A673 (cell line): ENCODE results near the gene PDE6A.

Experiments
- EZH2 ChIP-seq: fragments of 200-600 bp; sonication (generic); IDR thresholded peaks from 2 replicates; pipeline ENCODE4 v1.6.1; 2017; ENCODE audit warnings: borderline replicate concordance, low read depth, mild to moderate bottlenecking, mixed read lengths, antibody characterized with exemption, low read length; ENCODE audit not compliant: poor library complexity, severe bottlenecking
- TF ChIP-seq, protein P1 (sequence below): fragments of 300-800, 200-600 bp; sonication (generic); conservative IDR thresholded peaks from 2 replicates; pipeline ENCODE4 v1.5.1; 2017; ENCODE audit warnings: low read depth, mild to moderate bottlenecking, antibody characterized with exemption, low read length, moderate library complexity, mixed read lengths

GRCh38 chr5:149895416-149896345 lies 48.9 kb downstream of the PDE6A start:
- TF ChIP-seq, protein P1, sequence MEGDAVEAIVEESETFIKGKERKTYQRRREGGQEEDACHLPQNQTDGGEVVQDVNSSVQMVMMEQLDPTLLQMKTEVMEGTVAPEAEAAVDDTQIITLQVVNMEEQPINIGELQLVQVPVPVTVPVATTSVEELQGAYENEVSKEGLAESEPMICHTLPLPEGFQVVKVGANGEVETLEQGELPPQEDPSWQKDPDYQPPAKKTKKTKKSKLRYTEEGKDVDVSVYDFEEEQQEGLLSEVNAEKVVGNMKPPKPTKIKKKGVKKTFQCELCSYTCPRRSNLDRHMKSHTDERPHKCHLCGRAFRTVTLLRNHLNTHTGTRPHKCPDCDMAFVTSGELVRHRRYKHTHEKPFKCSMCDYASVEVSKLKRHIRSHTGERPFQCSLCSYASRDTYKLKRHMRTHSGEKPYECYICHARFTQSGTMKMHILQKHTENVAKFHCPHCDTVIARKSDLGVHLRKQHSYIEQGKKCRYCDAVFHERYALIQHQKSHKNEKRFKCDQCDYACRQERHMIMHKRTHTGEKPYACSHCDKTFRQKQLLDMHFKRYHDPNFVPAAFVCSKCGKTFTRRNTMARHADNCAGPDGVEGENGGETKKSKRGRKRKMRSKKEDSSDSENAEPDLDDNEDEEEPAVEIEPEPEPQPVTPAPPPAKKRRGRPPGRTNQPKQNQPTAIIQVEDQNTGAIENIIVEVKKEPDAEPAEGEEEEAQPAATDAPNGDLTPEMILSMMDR: no peak
- no peak for TF ChIP-seq EZH2
